Measurements from ENCODE around the gene NCOA4.
"Not testable (repeated sequence)": the region's sequence is repeated elsewhere in the genome, so short reads cannot be mapped to it uniquely, and the experiment has no call there.

NCOA4 gene

GRCh38 chr10:46052057-46052790 is 21.8 kb upstream of the NCOA4 start:
- no peak for DNase-seq

- DNase-seq: no peak
Observed at GRCh38 chr10:46050941-46051623, 20.7 kb upstream of the NCOA4 start.

- not testable (repeated sequence) for DNase-seq
Observed at GRCh38 chr10:46049497-46049831, 19.0 kb upstream of the NCOA4 start.

- no peak for DNase-seq
Observed at GRCh38 chr10:46048152-46048551, 17.7 kb upstream of the NCOA4 start.

- DNase-seq: no peak
Observed at GRCh38 chr10:46046261-46046660, 15.8 kb upstream of the NCOA4 start, which contains the start of gene MSMB. Gene MSMB (minus strand): TSS chr10:46046269. CDS start chr10:46046237, 32 bp downstream.

- DNase-seq: no peak
Observed at GRCh38 chr10:46042527-46042926, 12.1 kb upstream of the NCOA4 start.

- DNase-seq: no peak
Observed at GRCh38 chr10:46040004-46040403, 9.6 kb upstream of the NCOA4 start.

- DNase-seq: no peak
Observed at GRCh38 chr10:46037107-46037825, 6.8 kb upstream of the NCOA4 start.

GRCh38 chr10:46035923-46036849 is 5.8 kb upstream of the NCOA4 start:
- no peak for DNase-seq

GRCh38 chr10:46033602-46034011 is 3.2 kb upstream of the NCOA4 start:
- no peak for DNase-seq

GRCh38 chr10:46031648-46032532 is 1.5 kb upstream of the NCOA4 start:
- peak; percentile 61 for DNase-seq

- DNase-seq: no peak
Observed at GRCh38 chr10:46029461-46030030, 877 bp downstream of the NCOA4 start.

GRCh38 chr10:46028584-46029460 is 1.6 kb downstream of the NCOA4 start:
- peak; percentile 84 for DNase-seq

GRCh38 chr10:46026106-46026505 is 4.3 kb downstream of the NCOA4 start:
- DNase-seq: no peak

GRCh38 chr10:46025406-46025805 is 5.0 kb downstream of the NCOA4 start:
- DNase-seq: no peak

- no peak for DNase-seq
Observed at GRCh38 chr10:46024948-46025347, 5.5 kb downstream of the NCOA4 start.

- peak; percentile 89 for DNase-seq
Observed at GRCh38 chr10:46022978-46023702, 7.3 kb downstream of the NCOA4 start.

- DNase-seq: no peak
Observed at GRCh38 chr10:46020344-46020657, 10.1 kb downstream of the NCOA4 start.

GRCh38 chr10:46019569-46020343 is 10.7 kb downstream of the NCOA4 start:
- DNase-seq: peak; percentile 75

Measured in hematopoietic multipotent progenitor cell treated with erythropoietin and hydrocortisone succinate and interleukin-3 and kit ligand, for 8 days (in vitro differentiated cells).